Cardiac fibroblast (primary cell): ENCODE measurements around the gene UFL1.
A peak's percentile ranks its signal among the peaks of the same experiment; 100 is the strongest.
"Not testable (repeated sequence)": the region's sequence is repeated elsewhere in the genome, so short reads cannot be mapped to it uniquely, and the experiment has no call there.

ENCODE experiments used
- DNase-seq, 2 donors: peaks; one replicate each; pipeline versions ENCODE4 v3.0.0 to v3.0.0-alpha.2; 2010; ENCODE audit warnings: low read depth in 2 of 2
- H3K4me3 ChIP-seq, 2 donors: replicated peaks in 1 of 2; 1 replicate in 1 of 2; 2 replicates in 1 of 2; pipeline ENCODE4 v1.5.1; 2011; ENCODE audit warnings: low read depth in 2 of 2, low read length in 2 of 2, mild to moderate bottlenecking in 2 of 2, moderate library complexity in 1 of 2
- TF ChIP-seq, protein P1 (sequence below): IDR thresholded peaks from one replicate; pipeline ENCODE4 v1.5.1; 2011; ENCODE audit warnings: low read depth, mild to moderate bottlenecking, low read length, inconsistent platforms

UFL1 gene

DNA sequence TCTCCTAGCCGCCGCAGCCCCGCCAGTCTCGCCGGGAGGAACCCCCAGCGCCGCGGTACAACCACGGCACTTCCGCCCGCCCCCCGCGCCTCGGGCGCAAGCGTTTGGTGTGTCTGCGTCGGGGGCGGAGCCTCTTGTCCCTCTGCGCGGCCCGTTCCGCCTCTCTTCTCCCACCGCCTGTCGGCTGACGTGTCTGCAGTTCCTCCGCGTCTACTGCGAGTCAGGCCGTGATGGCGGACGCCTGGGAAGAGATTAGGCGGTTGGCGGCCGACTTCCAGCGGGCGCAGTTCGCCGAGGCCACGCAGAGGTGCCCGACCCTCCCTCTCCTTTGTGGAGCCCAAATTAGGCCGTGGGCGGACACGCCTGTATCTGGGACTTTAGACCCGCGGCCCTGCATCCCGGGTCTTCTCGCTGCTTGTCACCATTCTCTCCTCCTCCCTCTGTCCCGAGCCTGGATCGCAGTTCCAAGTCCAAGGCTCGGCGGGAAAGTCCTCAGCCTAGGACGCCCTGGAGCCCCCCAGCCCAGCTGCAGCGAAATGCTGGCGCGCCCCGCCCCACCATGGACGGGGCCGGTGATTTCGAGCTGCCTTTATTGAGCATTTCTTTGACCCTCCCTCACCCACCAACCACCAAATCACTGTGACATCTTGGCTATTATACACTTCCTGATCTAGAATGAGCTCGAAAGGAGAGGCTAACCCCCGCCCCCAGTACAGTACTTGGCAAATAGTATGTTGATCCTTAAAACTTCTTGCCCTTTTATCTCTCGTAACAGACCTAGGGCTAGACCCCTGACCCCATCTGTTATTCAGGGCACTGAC lies at the start of gene UFL1:
Gene UFL1 (plus strand): TSS at position 163 of the 821 bp plus-strand sequence. CDS start 68 bp downstream, at position 231.
- H3K4me3 ChIP-seq, result peak within 1 kb of the TSS; percentile 64 to 84
- TF ChIP-seq, protein P1, sequence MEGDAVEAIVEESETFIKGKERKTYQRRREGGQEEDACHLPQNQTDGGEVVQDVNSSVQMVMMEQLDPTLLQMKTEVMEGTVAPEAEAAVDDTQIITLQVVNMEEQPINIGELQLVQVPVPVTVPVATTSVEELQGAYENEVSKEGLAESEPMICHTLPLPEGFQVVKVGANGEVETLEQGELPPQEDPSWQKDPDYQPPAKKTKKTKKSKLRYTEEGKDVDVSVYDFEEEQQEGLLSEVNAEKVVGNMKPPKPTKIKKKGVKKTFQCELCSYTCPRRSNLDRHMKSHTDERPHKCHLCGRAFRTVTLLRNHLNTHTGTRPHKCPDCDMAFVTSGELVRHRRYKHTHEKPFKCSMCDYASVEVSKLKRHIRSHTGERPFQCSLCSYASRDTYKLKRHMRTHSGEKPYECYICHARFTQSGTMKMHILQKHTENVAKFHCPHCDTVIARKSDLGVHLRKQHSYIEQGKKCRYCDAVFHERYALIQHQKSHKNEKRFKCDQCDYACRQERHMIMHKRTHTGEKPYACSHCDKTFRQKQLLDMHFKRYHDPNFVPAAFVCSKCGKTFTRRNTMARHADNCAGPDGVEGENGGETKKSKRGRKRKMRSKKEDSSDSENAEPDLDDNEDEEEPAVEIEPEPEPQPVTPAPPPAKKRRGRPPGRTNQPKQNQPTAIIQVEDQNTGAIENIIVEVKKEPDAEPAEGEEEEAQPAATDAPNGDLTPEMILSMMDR, result peak; percentile 1
- peak; percentile 92 to 94 for DNase-seq

DNA sequence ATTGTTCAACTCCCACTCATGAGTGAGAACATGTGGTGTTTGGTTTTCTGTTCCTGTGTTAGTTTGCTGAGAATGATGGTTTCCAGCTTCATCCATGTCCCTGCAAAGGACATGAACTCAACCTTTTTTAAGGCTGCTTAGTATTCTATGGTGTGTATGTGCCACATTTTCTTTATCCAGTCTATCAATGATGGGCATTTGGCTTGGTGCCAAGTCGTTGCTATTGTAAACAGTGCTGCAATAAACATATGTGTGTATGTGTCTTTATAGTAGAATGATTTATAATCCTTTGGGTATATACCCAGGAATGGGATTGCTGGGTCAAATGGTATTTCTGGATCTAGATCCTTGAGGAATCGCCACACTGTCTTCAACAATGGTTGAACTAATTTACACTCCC lies 49.3 kb upstream of the UFL1 start:
- not testable (repeated sequence) for H3K4me3 ChIP-seq, DNase-seq

DNA sequence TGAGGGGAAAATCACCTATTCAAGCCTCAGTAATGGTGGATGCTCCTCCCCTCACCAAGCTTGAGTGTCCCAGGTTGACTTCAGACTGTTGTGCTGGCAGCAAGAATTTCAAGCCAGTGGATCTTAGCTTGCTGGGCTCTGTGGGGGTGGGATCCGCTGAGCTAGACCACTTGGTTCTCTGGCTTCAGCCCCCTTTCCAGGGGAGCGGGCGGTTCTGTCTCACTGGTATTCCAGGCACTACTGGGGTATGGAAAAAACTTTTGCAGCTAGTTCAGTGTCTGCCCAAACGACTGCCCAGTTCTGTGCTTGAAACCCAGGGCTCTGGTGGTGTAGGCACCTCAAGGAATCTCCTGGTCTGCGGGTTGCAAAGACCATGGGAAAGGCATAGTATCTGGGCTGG lies 42.9 kb upstream of the UFL1 start:
- DNase-seq, result no peak
- no peak overlapping the region for H3K4me3 ChIP-seq
- TF ChIP-seq, protein P1, result no peak

DNA sequence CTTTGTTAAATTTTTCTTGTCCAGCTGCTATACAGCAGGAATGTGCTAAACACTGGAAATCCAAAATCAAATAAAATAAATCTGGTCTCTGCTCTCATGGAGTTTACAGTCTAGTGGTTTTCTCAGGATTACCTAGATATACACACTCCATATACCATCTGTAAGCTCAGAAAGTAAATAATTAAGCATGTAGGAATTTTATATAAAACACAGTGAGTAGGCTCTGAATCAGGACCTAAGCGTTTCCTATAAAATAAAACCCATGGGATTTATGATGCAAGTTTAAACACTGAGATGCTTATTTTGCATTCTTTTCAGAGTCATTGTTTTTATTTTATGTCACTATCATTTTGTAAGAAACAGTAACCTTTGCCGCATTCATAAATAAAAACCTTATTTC lies 29.7 kb upstream of the UFL1 start:
- no peak overlapping the region for H3K4me3 ChIP-seq
- TF ChIP-seq, protein P1, result no peak
- DNase-seq, result no peak

DNA sequence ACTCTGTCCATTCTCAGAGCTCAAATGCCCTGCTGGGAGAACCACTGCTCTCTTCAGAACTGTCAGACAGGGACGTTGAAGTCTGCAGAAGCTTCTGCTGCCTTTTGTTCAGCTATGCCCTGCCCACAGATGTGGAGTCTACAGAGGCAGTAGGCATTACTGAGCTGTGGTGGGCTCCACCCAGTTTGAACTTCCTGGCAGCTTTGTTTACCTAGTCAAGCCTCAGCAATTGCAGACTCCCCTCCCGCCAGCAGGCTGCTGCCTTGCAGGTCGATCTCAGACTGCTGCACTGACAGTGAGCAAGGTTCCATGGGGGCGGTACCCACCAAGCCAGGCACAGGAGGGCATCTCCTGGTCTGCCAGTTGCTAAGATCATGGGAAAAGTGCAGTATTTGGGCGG lies 21.8 kb upstream of the UFL1 start:
- no peak for DNase-seq
- H3K4me3 ChIP-seq, result no peak overlapping the region
- TF ChIP-seq, protein P1, result no peak

DNA sequence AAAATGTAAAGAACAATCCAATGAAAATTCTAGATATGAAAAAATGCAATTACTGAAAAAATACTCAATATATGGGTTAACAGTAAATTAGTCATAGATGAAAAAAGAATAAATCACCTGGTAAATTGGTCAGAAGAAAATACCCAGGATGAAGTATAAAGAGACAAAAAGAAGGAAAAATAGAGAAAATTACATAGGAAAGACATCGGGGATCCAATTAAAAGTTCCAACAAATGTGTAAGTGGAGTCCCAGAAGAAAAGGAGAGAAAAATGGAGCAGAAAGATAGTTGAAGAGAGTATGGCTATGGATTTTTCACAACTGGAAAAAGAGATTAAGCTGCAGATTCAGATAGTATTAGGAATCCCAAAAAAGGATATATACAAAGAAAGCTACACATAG lies 18.7 kb upstream of the UFL1 start:
- no peak overlapping the region for H3K4me3 ChIP-seq
- TF ChIP-seq, protein P1, result no peak
- no peak for DNase-seq

DNA sequence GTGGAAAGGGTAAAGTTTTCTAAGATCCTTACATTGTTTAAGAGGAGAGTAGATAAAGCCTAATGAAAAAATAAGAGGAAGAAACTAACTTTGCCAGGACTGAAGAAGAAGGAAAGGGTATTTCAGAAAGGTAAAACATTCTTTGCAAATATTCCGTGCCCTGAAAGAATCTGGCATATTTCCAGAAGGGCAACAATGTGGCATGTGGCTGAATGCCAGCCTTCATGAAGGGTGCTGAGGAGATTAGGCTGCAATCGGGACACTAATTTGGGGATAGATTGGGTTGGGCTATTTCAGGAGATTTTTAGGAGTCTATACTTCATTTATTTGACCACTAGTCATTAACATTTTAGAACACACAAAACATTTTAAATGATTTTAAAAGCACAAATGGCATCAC lies 16.2 kb upstream of the UFL1 start:
- DNase-seq, result no peak
- TF ChIP-seq, protein P1, result no peak
- H3K4me3 ChIP-seq, result no peak overlapping the region
